ENCODE measurements around the gene RABEP2.

The RABEP2 gene

DNA sequence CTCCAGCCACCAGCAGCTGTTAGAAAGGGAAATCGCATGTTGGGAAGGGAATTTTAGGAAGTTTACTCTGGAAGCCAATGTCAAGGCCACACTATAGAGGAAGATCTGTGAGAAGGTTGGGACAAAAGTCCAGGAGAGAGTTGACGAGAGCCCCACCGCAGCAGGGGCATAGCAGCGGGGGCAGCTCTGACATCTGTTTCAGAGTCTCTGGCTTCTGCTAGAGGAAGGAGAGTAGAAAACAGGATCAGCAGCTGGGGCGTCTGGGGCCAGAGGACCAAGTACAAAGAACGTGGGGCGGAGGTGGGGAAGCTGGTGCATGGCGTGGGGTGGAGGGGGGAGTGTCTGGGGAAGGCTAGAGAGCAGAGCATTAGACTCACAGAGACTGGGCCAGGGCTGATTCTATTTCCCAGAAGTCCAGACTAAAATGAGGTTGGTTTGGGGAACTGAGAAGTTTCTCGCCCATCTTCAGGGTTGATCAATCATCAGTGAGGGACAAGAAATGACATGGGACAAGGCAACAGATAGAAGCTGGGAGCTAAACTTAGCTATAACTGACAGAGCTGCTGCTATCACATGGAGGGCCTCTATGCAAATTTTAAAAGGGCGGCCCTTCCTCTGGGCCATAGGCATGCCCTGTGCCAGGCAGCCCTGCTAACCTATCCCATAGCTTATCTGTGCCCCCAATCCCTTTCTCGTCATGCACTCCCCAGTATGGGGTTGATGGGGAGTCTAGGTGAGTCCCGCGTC, 1.2 kb downstream of the RABEP2 start:
- TF ChIP-seq POLR2A (IDR thresholded peaks at IDR 0.05; ENCODE audit: low read length) (no peak), GATA1 (IDR thresholded peaks at IDR 0.05; ENCODE audit: low read depth, low read length) (no peak)
- DNase-seq = no peak

DNA sequence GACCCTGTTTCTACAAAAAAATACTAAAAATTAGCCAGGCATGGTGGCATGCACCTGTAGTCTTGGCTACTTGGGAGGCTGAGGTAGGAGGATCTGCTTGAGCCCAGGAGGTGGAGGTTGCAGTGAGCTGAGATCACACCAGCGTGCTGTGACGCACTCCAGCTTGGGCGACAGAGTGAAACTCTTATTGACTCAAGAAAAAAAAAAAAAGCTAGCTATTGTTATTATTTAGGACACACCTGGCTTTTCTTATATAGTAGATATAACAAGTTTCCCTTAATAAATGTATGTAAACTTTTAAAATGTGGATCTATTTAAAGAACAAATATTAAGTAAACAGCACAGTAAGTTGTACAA, 1.8 kb downstream of the RABEP2 start:
- no peak for DNase-seq
- TF ChIP-seq POLR2A (IDR thresholded peaks at IDR 0.05; ENCODE audit: low read length) (no peak), GATA1 (IDR thresholded peaks at IDR 0.05; ENCODE audit: low read depth, low read length) (no peak)

DNA sequence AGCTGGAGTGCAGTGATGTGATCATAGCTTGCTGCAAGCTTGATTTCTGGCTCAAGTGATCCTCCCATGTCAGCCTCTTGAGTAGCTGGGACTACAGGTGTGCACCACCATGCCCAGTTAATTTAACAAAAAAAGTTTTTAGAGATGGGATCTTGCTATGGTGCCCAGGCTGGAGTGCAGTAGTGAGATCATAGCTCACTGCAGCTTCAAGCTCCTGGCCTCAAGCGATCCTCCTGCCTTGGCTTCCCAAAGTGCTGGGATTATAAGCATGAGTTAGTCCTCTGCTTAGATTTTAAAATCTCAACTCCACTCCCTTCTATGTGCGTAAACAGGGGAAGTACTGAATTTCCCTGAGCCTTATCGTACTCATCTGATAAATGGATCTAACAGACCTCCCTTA, 6.3 kb downstream of the RABEP2 start:
- DNase-seq = no peak
- TF ChIP-seq POLR2A (IDR thresholded peaks at IDR 0.05; ENCODE audit: low read length) = no peak
- no peak for TF ChIP-seq GATA1 (IDR thresholded peaks at IDR 0.05; ENCODE audit: low read depth, low read length)

DNA sequence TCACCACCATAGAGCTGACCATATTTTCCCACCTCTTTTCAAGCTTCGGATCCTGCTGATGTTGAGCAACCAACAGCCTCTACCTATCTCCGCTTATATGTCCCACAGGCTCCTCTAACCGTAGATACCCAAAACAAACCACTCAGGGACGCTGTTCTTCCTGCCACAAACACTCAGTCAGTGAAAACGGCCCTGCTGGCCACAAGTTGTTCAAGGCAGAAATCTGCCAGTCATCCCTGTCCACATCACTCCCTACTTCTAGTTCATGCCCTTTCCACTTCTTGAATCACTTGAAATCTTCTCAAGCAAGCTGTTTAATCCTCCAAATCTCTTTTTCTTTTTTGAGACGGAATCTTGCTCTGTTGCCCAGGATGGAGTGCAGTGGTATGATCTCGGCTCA, 7.9 kb downstream of the RABEP2 start:
- DNase-seq = no peak
- no peak for TF ChIP-seq POLR2A (IDR thresholded peaks at IDR 0.05; ENCODE audit: low read length)
- TF ChIP-seq GATA1 (IDR thresholded peaks at IDR 0.05; ENCODE audit: low read depth, low read length) = no peak

DNA sequence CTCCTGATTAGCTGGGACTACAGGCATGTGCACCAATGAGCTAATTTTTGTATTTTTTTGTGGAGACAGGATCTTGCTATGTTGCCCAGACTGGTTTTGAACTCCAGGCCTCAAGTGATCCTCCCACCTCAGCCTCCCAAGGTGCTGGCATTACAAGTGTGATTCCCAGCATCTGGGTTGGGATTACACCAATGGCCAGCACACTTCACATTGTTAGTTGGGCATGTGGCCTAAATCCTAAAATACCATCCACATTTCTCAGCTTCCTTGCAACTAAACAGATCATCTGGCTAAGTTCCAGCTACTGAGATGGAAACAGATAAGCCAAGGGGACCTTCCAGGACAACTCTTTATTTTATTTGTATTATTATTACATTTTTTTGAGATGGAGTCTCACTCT, 9.9 kb downstream of the RABEP2 start:
- DNase-seq = no peak
- TF ChIP-seq GATA1 (IDR thresholded peaks at IDR 0.05; ENCODE audit: low read depth, low read length) (no peak), POLR2A (IDR thresholded peaks at IDR 0.05; ENCODE audit: low read length) (no peak)

DNA sequence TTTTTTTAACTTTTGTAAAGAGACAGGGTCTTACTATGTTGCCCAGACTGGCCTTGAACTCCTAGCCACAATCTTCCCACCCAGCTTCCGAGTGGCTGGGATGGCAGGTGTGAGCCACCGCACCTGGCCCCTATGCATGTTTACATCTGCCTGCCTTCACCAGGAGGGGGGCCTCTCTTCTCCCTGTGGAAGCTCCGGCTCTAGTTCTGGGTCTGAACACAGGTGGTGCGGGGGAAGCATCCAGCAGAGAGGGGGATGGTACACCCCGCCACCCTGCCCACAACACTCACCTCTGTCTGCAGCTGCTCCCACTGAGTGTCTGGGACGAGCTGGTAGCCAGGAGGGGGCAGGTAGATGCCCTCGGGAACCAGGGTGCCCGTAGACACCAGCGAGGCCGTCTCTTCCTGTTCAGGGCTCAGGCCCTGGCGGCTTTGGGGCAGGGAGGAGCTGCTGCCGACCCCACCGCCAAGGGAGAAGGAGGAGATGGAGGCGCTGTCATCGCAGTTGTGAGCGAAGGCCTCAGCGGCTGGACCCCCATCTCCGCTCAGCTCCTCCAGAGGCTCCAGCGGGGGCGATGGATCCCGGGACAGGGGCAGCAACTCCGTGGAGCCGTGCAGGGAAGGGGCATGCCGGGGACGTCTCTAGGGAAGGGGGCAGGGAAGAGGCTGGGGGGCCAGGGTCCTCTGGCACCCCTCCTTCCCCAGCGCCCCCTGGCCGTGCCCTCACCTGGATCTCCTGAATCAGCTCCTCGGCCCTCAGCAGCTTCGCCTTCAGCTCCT, 10.9 kb downstream of the RABEP2 start:
- TF ChIP-seq POLR2A (IDR thresholded peaks at IDR 0.05; ENCODE audit: low read length) (no peak), GATA1 (IDR thresholded peaks at IDR 0.05; ENCODE audit: low read depth, low read length) (no peak)

DNA sequence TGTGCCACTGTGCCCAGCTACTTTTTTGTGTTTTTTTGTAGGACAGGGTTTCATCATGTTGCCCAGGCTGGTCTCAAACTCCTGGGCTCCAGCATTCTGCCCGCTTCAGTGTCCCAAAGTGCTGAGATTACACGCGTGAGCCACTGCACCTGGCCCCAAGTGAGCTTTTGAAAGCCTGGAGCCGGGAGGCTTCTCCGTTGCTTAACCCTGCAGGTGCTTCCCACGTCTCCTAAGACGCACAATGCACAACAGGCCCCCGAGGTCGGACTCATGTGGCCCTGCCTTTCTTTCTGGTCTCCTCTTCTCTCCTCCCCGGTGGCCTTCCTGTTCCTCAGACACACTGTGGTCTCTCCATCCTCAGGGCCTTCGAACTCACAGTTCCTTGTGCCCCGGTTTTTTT, 12.5 kb downstream of the RABEP2 start:
- no peak for DNase-seq
- TF ChIP-seq POLR2A (IDR thresholded peaks at IDR 0.05; ENCODE audit: low read length) (no peak), GATA1 (IDR thresholded peaks at IDR 0.05; ENCODE audit: low read depth, low read length) (no peak)

More for the DNA sequence above, 10.9 kb downstream of the RABEP2 start:
- DNase-seq = no peak

DNA sequence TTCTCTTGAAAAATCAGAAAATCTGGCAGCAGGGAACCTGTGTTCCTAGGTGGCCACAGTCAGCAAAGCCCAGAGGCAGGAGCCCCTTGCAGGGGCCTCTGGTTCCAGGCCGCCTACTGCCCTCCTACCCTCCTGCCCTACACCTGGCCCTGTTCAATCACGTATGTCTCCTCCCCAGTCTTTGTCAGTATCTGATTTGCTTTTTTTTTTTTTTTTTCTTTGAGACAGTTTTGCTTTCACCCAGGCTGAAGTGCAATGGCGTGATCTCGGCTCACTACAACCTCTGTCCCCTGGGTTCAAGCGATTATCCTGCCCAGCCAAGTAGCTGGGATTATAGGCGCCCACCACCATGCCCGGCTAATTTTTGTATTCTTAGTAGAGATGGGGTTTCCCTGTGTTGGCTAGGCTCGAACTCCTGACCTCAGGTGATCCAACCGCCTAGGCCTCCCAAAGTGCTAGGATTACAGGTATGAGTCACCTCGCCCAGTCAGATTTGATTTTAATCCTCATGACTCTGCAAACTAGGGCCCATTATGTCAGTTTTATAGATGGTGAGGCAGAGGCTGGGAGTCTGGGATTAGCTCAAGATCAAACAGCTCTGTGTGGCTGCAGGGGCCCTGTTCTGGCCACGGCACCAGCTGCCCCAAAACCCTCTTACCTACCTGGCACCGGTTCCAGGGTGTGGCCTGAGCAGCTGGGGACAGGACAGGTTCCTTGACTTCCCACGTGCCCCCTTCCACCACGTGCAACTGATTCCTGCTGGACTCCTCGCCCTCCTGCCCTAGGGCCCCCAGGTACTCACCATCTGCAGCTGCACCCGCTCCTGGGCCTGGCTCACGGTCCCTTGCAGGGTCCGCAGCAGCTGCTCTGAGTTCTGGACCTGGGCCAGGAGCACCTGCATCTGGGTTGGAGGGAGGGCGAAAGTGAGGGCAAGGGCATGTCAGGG, 14.7 kb downstream of the RABEP2 start:
- TF ChIP-seq GATA1 (IDR thresholded peaks at IDR 0.05; ENCODE audit: low read depth, low read length) = no peak
- DNase-seq = no peak

DNA sequence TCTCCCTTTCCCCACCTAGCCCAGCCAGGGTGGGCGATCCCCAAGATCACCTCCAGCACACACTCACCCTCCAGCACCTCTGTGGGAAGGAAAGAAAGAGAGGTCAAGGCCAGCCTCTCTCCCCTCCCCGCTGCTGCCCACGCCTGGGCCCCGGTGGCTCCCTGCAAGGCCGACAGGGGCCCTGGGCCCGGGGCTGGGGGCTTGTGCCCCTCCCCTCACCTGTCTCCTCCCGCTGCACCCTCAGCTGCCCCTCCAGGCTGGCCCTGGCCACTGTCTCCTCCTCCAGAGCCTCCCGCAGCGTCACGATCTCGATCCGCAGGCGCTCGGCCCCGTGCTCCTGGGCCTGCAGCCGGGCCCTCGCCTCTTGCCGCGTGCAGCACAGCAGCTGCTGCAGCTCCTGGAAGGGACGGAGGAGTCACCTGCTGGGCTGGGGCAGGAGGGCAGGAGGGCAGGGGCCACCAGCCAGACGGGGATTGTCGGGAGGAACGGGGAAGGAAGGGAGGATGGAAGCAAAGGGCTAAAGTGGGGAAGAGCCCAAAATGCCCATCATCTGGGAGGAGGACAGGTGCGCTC, 19.2 kb downstream of the RABEP2 start:
- DNase-seq = no peak
- no peak for TF ChIP-seq GATA1 (IDR thresholded peaks at IDR 0.05; ENCODE audit: low read depth, low read length)
- TF ChIP-seq POLR2A (IDR thresholded peaks at IDR 0.05; ENCODE audit: low read length) = no peak

DNA sequence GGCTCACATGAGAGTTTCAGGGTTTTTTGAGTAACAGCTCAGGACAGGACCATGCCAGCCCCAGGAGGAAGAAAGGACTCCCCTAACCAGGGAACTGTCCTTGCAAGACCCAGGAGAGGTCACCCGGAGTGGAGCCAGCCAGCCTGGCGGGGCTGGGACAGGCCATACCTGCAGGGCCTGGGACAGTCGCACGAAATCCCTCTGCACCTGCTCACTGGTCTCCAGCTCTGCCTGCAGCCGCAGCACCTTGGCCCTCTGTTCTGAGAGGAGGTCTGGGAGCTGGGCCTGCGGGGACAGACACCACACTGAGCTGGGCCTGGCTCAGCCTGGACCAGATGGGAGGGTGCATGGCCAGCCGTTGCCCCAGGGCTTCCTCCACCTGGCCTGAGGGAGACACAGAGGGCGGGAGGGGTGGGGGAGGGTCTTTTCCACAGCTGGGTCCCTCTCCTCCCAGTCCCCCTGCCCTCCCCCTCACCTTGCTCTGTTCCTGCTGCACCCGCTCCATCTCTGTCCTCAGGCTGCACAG, 19.7 kb downstream of the RABEP2 start:
- no peak for TF ChIP-seq POLR2A (IDR thresholded peaks at IDR 0.05; ENCODE audit: low read length)
- no peak for TF ChIP-seq GATA1 (IDR thresholded peaks at IDR 0.05; ENCODE audit: low read depth, low read length)
- DNase-seq = no peak

DNA sequence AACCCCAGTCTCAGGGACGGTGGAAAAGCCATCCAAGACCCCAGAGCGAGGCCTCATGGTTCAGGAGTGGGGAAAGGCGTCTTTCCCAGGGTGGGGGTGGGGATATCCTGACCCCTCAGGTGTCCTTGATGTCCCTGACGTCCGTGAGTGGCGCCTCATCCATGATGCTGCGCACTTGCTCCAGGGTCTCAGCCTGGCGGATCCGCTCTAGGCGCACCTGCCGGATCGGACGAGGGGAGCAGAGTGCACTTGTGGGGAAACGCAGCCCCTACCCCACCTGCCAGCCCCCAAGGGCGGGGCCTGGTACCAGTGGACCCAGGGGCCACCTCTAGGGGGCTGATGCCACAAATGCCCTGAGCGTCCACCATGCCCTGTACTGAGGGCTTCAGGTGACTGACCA, 20.2 kb downstream of the RABEP2 start:
- no peak for TF ChIP-seq POLR2A (IDR thresholded peaks at IDR 0.05; ENCODE audit: low read length)
- TF ChIP-seq GATA1 (IDR thresholded peaks at IDR 0.05; ENCODE audit: low read depth, low read length) = no peak

DNA sequence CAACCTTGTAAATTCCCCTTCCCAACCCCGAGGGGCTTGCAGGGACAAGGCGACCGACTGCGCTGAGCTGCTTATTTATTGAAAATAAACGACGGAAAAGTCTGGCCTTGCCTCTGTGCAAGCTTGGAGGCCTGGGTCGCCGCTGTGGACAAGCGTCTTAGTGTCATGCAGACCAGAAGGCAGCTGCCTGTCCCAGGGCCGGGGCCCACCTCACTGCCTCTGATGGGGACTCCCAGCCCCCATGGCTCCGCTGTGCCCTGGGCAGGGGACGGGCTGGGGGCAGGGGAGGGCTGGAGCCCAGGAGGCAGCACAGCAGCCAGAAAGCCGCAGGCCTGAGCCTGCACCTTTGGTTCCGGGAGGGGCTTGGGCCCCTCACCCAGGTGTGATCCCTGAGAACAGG, 20.7 kb downstream of the RABEP2 start:
- no peak for DNase-seq
- no peak for TF ChIP-seq GATA1 (IDR thresholded peaks at IDR 0.05; ENCODE audit: low read depth, low read length)
- TF ChIP-seq POLR2A (IDR thresholded peaks at IDR 0.05; ENCODE audit: low read length) = no peak

More for the DNA sequence above, 20.2 kb downstream of the RABEP2 start:
- no peak for DNase-seq

DNA sequence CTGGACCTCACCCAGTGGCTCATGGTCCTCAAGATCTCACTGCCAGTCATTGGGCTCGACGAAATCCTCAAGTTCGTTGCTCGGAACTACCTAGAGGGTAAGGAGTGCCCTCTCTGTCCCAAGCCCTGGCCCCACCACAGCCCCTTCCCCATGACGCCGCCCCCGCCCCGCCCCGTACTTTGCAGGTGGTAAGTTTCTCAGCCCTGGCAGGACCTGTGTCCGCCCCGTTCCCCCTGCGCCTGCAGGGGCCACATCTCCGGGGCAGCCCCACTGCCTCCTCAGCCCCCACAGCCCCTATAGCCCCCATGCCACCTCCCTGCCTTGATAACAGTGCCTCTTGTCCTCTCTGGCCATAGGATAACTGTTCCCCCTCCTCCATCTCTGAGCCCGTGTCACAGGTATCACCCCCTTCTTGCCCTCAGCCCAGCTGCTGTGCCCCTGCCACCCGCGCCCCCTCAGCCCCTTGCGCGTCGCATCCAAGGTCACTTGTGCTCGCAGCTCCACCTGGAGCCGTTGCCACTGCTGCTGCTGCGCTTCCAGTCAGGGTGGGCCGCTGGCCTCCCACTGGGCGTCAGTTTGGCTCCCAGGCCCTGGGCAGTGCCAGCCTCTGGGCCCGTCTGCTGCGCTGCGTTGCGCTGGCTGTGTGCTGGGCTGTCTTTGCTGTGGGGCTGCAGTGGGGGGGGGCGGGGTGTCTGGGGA, 21.5 kb downstream of the RABEP2 start:
- DNase-seq = no peak
- TF ChIP-seq POLR2A (IDR thresholded peaks at IDR 0.05; ENCODE audit: low read length) = no peak
- no peak for TF ChIP-seq GATA1 (IDR thresholded peaks at IDR 0.05; ENCODE audit: low read depth, low read length)

Measured in erythroblast (primary cell).